Thoracic aorta (tissue), 2 donors: ENCODE data around the gene OXA1L. TPM values are rescaled to one million over a fixed set of nuclear protein-coding genes. Genes with fewer than 3 reads are reported as not detected.

Experiments used
- ATAC-seq: fragments of 150-250 bp; one replicate; pipeline ENCODE4 v1.8.0; 2017; ENCODE audit warnings: low read depth; ENCODE audit not compliant: insufficient number of reproducible peaks, low FRiP score
- DNase-seq: peaks from one replicate; pipeline ENCODE4 v3.0.0-alpha.2; 2020; ENCODE audit warnings: low spot score
- H3K27ac ChIP-seq, 2 donors: fragments of 200-600 bp; sonication (generic); 1 replicate in 1 of 2; 2 replicates in 1 of 2; pipeline ENCODE4 v1.5.1; 2016; ENCODE audit warnings: mild to moderate bottlenecking in 2 of 2, moderate library complexity in 2 of 2
- H3K27me3 ChIP-seq: fragments of 200-600 bp; sonication (generic); replicated peaks from 2 replicates; pipeline ENCODE4 v1.6.0; 2016; ENCODE audit warnings: mild to moderate bottlenecking; ENCODE audit not compliant: insufficient read depth
- H3K36me3 ChIP-seq: fragments of 200-600 bp; sonication (generic); one replicate; pipeline ENCODE4 v1.5.1; 2016
- H3K4me1 ChIP-seq, 2 donors: fragments of 200-600 bp; sonication (generic); 1 replicate in 1 of 2; 2 replicates in 1 of 2; pipeline versions ENCODE4 v1.5.1 to v1.6.0; 2016; ENCODE audit warnings: low read depth in 2 of 2, mild to moderate bottlenecking in 1 of 2; ENCODE audit not compliant: control insufficient read depth in 1 of 2
- H3K4me3 ChIP-seq: fragments of 200-600 bp; sonication (generic); 2 replicates; pipeline ENCODE4 v1.5.1; 2016; ENCODE audit warnings: mild to moderate bottlenecking
- H3K9me3 ChIP-seq: fragments of 200-600 bp; sonication (generic); 2 replicates; pipeline ENCODE4 v1.5.1; 2016
- CTCF ChIP-seq: fragments of 200-600 bp; sonication (generic); IDR thresholded peaks from one replicate; pipeline ENCODE4 v1.5.1; 2019; ENCODE audit warnings: antibody characterized with exemption
- total RNA-seq, 2 donors: library from RNA; depleted of rRNA; stranded (reverse); fragments of >200 nt; gene quantifications; one replicate each; pipeline versions ENCODE4 v1.1.0 to v1.2.3, GENCODE V29; 2016

The OXA1L gene
- total RNA-seq, 2 donors from 2014 or later, result 72.2 to 72.6 TPM

- DNase-seq, result no peak
These were observed 30.8 kb downstream of the OXA1L start for GRCh38 chr14:22797017-22797917.

GRCh38 chr14:22798528-22798927 is 32.0 kb downstream of the OXA1L start:
- no peak for ATAC-seq
- no peak overlapping the region for H3K4me3 ChIP-seq
- H3K9me3 ChIP-seq, result no peaks in the 10 kb centered on the region
- no peak overlapping the region for H3K27ac ChIP-seq
- no peaks in the 10 kb centered on the region for H3K27me3 ChIP-seq
- H3K36me3 ChIP-seq, result no peaks in the 10 kb centered on the region
- no peak for TF ChIP-seq CTCF
- no peaks in the 10 kb centered on the region for H3K4me1 ChIP-seq
- DNase-seq, result no peak

More at GRCh38 chr14:22797017-22797917, 30.8 kb downstream of the OXA1L start:
- Histone ChIP-seq H3K9me3 (no peaks in the 10 kb centered on the region), H3K27me3 (no peaks in the 10 kb centered on the region), H3K4me1 (no peaks in the 10 kb centered on the region), H3K4me3 (no peak overlapping the region), H3K36me3 (no peaks in the 10 kb centered on the region), H3K27ac (no peak overlapping the region)
- TF ChIP-seq CTCF, result no peak
- no peak for ATAC-seq

GRCh38 chr14:22800346-22800745 is 33.9 kb downstream of the OXA1L start:
- Histone ChIP-seq H3K27ac (no peak overlapping the region), H3K4me3 (no peak overlapping the region), H3K36me3 (no peaks in the 10 kb centered on the region), H3K9me3 (no peaks in the 10 kb centered on the region), H3K4me1 (no peaks in the 10 kb centered on the region), H3K27me3 (no peaks in the 10 kb centered on the region)
- TF ChIP-seq CTCF, result no peak
- DNase-seq, result no peak
- ATAC-seq, result no peak

GRCh38 chr14:22801716-22802115 is 35.2 kb downstream of the OXA1L start:
- Histone ChIP-seq H3K27me3 (no peaks in the 10 kb centered on the region), H3K4me1 (no peaks in the 10 kb centered on the region), H3K9me3 (no peaks in the 10 kb centered on the region), H3K36me3 (no peaks in the 10 kb centered on the region), H3K4me3 (no peak overlapping the region), H3K27ac (no peak overlapping the region)
- no peak for TF ChIP-seq CTCF
- no peak for ATAC-seq
- no peak for DNase-seq

- ATAC-seq, result no peak
These were observed 36.6 kb downstream of the OXA1L start for GRCh38 chr14:22802860-22803686.

More at GRCh38 chr14:22802860-22803686, 36.6 kb downstream of the OXA1L start:
- H3K36me3 ChIP-seq, result no peaks in the 10 kb centered on the region
- H3K27ac ChIP-seq, result no peak overlapping the region
- no peak for DNase-seq
- H3K9me3 ChIP-seq, result no peaks in the 10 kb centered on the region
- no peak overlapping the region for H3K4me3 ChIP-seq
- no peak for TF ChIP-seq CTCF
- no peaks in the 10 kb centered on the region for H3K27me3 ChIP-seq
- H3K4me1 ChIP-seq, result no peaks in the 10 kb centered on the region
